Loucy (cell line): Measurements from ENCODE around the gene PRRX2.

Experiments
- H2AFZ ChIP-seq: fragments of 200-600 bp; sonication (generic); 2 replicates; pipeline ENCODE4 v1.6.0; 2016; ENCODE audit warnings: antibody characterized with exemption, mild to moderate bottlenecking, low read length, moderate library complexity
- H3F3A ChIP-seq: fragments of 200-600 bp; 2 replicates; pipeline ENCODE4 v1.6.0; 2016; ENCODE audit warnings: antibody characterized with exemption, low read depth, mild to moderate bottlenecking
- H3K27me3 ChIP-seq: fragments of 200-600 bp; sonication (generic); 2 replicates; pipeline ENCODE4 v1.6.1; 2014; ENCODE audit warnings: low read length, mild to moderate bottlenecking; ENCODE audit not compliant: insufficient read depth, poor library complexity, severe bottlenecking
- H3K36me3 ChIP-seq: fragments of 200-600 bp; sonication (generic); 2 replicates; pipeline ENCODE4 v1.6.1; 2016; ENCODE audit warnings: low read length; ENCODE audit not compliant: insufficient read depth
- H3K4me1 ChIP-seq: fragments of 200-600 bp; sonication (generic); 2 replicates; pipeline ENCODE4 v1.5.1; 2014; ENCODE audit warnings: low read length, mild to moderate bottlenecking; ENCODE audit not compliant: insufficient read depth, poor library complexity, severe bottlenecking
- H3K4me2 ChIP-seq: fragments of 200-600 bp; sonication (generic); 2 replicates; pipeline ENCODE4 v1.6.0; 2014; ENCODE audit warnings: antibody characterized with exemption, low read length, low read depth, mild to moderate bottlenecking; ENCODE audit not compliant: poor library complexity, severe bottlenecking
- H3K4me3 ChIP-seq: fragments of 200-600 bp; sonication (generic); 2 replicates; pipeline ENCODE4 v1.5.1; 2014; ENCODE audit warnings: low read length, mild to moderate bottlenecking, mixed read lengths; ENCODE audit not compliant: poor library complexity, severe bottlenecking
- H3K79me2 ChIP-seq: fragments of 200-600 bp; sonication (generic); 2 replicates; pipeline ENCODE4 v1.6.1; 2014; ENCODE audit warnings: low read length; ENCODE audit not compliant: insufficient read depth
- H3K9ac ChIP-seq: fragments of 200-600 bp; sonication (generic); 2 replicates; pipeline ENCODE4 v1.6.0; 2014; ENCODE audit warnings: mild to moderate bottlenecking, low read depth, low read length, moderate library complexity; ENCODE audit not compliant: poor library complexity, severe bottlenecking
- H3K9me2 ChIP-seq: fragments of 200-600 bp; sonication (generic); replicated peaks from 2 replicates; pipeline ENCODE4 v1.6.1; 2016; ENCODE audit warnings: low read depth, low read length, mixed read lengths
- H3K9me3 ChIP-seq: fragments of 200-600 bp; sonication (generic); 2 replicates; pipeline ENCODE4 v1.6.1; 2014; ENCODE audit warnings: mild to moderate bottlenecking, antibody characterized with exemption, low read length, low read depth; ENCODE audit not compliant: insufficient read depth
- H4K20me1 ChIP-seq: fragments of 200-600 bp; sonication (generic); 2 replicates; pipeline ENCODE4 v1.6.0; 2014; ENCODE audit warnings: antibody characterized with exemption, low read length, mild to moderate bottlenecking; ENCODE audit not compliant: insufficient read depth, poor library complexity, severe bottlenecking
- EZH2phosphoT487 ChIP-seq: fragments of 200-600 bp; IDR thresholded peaks from 2 replicates; pipeline ENCODE4 v1.6.1; 2018; ENCODE audit warnings: antibody characterized with exemption, mild to moderate bottlenecking, moderate library complexity, borderline replicate concordance
- TF ChIP-seq, protein P1 (sequence below): fragments of 200-600 bp; sonication (generic); conservative IDR thresholded peaks from 2 replicates; pipeline ENCODE4 v1.5.1; 2014; ENCODE audit warnings: mild to moderate bottlenecking, antibody characterized with exemption, low read length

PRRX2 gene

GRCh38 chr9:129770741-129771140, 105.3 kb downstream of the PRRX2 start:
- Histone ChIP-seq H3K9ac (no peak overlapping the region), H3K36me3 (no peaks in the 10 kb centered on the region), H2AFZ (no peak overlapping the region), H3K9me3 (no peaks in the 10 kb centered on the region), H3K4me2 (no peak overlapping the region), H4K20me1 (no peaks in the 10 kb centered on the region), H3K27me3 (no peaks in the 10 kb centered on the region), H3K4me1 (no peaks in the 10 kb centered on the region), H3K4me3 (no peak overlapping the region), H3K9me2 (no peaks in the 10 kb centered on the region), H3F3A (no peaks in the 10 kb centered on the region), H3K79me2 (no peaks in the 10 kb centered on the region)
- no peak for TF ChIP-seq EZH2phosphoT487
- TF ChIP-seq, protein P1, sequence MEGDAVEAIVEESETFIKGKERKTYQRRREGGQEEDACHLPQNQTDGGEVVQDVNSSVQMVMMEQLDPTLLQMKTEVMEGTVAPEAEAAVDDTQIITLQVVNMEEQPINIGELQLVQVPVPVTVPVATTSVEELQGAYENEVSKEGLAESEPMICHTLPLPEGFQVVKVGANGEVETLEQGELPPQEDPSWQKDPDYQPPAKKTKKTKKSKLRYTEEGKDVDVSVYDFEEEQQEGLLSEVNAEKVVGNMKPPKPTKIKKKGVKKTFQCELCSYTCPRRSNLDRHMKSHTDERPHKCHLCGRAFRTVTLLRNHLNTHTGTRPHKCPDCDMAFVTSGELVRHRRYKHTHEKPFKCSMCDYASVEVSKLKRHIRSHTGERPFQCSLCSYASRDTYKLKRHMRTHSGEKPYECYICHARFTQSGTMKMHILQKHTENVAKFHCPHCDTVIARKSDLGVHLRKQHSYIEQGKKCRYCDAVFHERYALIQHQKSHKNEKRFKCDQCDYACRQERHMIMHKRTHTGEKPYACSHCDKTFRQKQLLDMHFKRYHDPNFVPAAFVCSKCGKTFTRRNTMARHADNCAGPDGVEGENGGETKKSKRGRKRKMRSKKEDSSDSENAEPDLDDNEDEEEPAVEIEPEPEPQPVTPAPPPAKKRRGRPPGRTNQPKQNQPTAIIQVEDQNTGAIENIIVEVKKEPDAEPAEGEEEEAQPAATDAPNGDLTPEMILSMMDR: no peak
